SW480 (cell line): ENCODE results near the gene ARL16.

Source experiments
- DNase-seq: peaks from one replicate; pipeline ENCODE4 v3.0.0-alpha.2; 2016; ENCODE audit warnings: low spot score

ARL16 gene

GRCh38 chr17:81644496-81644895, 39.1 kb downstream of the ARL16 start:
- DNase-seq, result no peak

GRCh38 chr17:81641825-81642489, 41.6 kb downstream of the ARL16 start:
- no peak for DNase-seq

DNA sequence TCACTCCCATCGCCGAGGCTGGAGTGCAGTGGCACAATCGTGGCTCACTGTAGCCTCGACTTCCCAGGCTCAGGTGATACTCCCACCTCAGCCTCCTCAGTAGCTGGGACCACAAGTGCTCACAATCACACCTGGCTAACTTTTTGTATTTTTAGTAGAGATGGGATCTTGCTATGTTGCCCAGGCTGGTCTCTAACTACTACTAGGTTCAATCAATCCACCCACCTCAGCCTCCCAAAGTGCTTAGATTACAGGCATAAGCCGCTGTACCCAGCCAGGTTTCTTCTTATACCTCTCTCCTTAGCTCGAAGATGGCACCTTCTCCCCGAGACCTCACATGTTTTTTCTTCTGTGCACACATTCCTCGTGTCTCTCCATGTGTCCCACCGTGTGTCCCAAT, 43.6 kb downstream of the ARL16 start:
- no peak for DNase-seq

- no peak for DNase-seq
Observed at GRCh38 chr17:81638683-81639082, 44.9 kb downstream of the ARL16 start.

- DNase-seq, result peak; percentile 63
Observed at GRCh38 chr17:81636505-81637288, 46.9 kb downstream of the ARL16 start, which contains the start of the genes NPLOC4 and TSPAN10. TSS of gene NPLOC4 (minus strand) at chr17:81637112. CDS start at chr17:81636930, 182 bp downstream. TSS of gene TSPAN10 (plus strand) at chr17:81637196. CDS start at chr17:81642413, 5,217 bp downstream.

DNA sequence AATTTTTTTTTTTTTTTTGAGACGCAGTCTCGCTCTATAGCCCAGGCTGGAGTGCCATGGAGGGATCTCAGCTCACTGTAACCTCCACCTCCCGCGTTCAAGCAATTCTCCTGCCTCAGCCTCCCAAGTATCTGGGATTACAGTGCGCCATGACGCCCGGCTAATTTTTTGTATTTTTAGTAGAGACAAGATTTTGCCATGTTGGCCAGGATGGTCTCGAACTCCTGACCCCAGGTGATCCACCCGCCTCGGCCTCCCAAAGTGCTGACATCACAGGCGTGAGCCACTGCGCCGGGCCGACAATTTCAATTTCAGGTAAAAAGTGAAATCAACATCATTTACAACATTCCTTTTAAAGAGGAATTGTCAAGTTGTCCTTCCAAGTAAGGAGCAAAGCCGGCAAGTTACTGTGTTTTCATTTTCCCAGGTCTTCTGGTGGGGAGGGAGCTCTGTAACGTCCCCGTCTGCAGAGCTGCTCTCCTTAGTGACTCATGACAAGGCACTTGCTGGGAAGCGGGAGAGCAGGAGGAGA, 47.6 kb downstream of the ARL16 start:
- DNase-seq, result no peak

- no peak for DNase-seq
Observed at GRCh38 chr17:81635431-81635830, 48.2 kb downstream of the ARL16 start.

DNA sequence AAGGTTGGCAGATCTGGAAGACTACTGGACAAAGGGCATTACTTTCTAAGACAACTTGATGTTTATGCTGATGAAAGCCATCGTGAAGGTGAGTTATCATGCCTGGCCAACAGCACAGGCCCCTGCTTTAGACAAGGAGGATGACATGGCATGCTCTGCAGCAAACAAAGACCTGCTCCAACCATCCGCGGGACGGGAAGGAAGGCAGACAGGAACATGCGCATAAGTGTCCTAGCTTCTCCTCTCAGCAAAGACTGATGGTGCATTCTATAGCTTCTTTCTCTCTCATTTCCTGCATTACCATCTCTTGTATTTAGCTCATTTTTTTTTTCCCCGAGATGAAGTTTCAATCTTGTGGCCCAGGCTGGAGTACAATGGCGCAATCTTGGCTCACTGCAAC, 52.1 kb downstream of the ARL16 start:
- DNase-seq, result no peak
